SK-N-SH (cell line): ENCODE measurements around the gene FYN. TPM values are rescaled to one million over a fixed set of nuclear protein-coding genes. Genes with fewer than 3 reads are reported as not detected.

Experiments
- CTCF ChIA-PET: fragments of 300-600, 350-600 bp; formaldehyde crosslinking; extraction: SDS; loops from one replicate; lab custom pipeline; 2021; lab: Yijun Ruan, JAX
- POLR2A ChIA-PET: fragments of 350-600 bp; sonication (Branson Sonifier 250); formaldehyde crosslinking; extraction: SDS; loops from one replicate; lab custom pipeline; 2020; ENCODE audit warnings: antibody characterized with exemption, inconsistent platforms; lab: Yijun Ruan, JAX
- DNase-seq: peaks from one replicate; pipeline ENCODE4 v3.0.0; 2012
- H2AFZ ChIP-seq: fragments of 200-600 bp; sonication (generic); 2 replicates; pipeline ENCODE4 v1.8.1; 2016; ENCODE audit warnings: antibody characterized with exemption, mild to moderate bottlenecking, low read depth
- H3F3A ChIP-seq: fragments of 200-600 bp; sonication (generic); replicated peaks from 2 replicates; pipeline ENCODE3; 2016; ENCODE audit warnings: antibody characterized with exemption, mild to moderate bottlenecking; ENCODE audit not compliant: insufficient read depth
- H3K27ac ChIP-seq, 2 experiments: fragments of 200-500 bp in 1 of 2; fragments of 200-600 bp in 1 of 2; sonication (Bioruptor generic) in 1 of 2; sonication (generic), shearing (Covaris generic) in 1 of 2; 2 replicates each; pipeline versions ENCODE4 v1.5.1 to v1.6.1; 2014 to 2016; ENCODE audit warnings: low read depth in 2 of 2, inconsistent platforms in 1 of 2, low read length in 1 of 2, mild to moderate bottlenecking in 1 of 2, mixed read lengths in 1 of 2
- H3K27me3 ChIP-seq: fragments of 200-600 bp; sonication (generic), shearing (Covaris generic); 2 replicates; pipeline ENCODE4 v1.6.1; 2016; ENCODE audit warnings: mixed run types; ENCODE audit not compliant: insufficient read depth
- H3K36me3 ChIP-seq, 2 experiments: fragments of 200-500 bp in 1 of 2; fragments of 200-600 bp in 1 of 2; sonication (Bioruptor generic) in 1 of 2; sonication (generic) in 1 of 2; replicated peaks in 1 of 2; 2 replicates each; pipeline versions ENCODE3 to v1.5.1; 2014 to 2016; ENCODE audit warnings: low read length in 1 of 2, mild to moderate bottlenecking in 1 of 2; ENCODE audit not compliant: insufficient read depth in 2 of 2, control insufficient read depth in 1 of 2
- H3K4me1 ChIP-seq, 2 experiments: fragments of 200-500 bp in 1 of 2; fragments of 200-600 bp in 1 of 2; sonication (Bioruptor generic) in 1 of 2; sonication (generic), shearing (Covaris generic) in 1 of 2; 2 replicates each; pipeline versions ENCODE4 v1.5.1 to v1.6.1; 2014 to 2016; ENCODE audit warnings: low read depth in 1 of 2, low read length in 1 of 2, mixed run types in 1 of 2; ENCODE audit not compliant: insufficient read depth in 2 of 2, control insufficient read depth in 1 of 2
- H3K4me2 ChIP-seq: fragments of 200-600 bp; sonication (generic), shearing (Covaris generic); 2 replicates; pipeline ENCODE4 v1.6.1; 2017; ENCODE audit warnings: mixed run types
- H3K4me3 ChIP-seq, 2 experiments: fragments of 200-500 bp in 1 of 2; fragments of 200-600 bp in 1 of 2; sonication (Bioruptor generic) in 1 of 2; sonication (generic), shearing (Covaris generic) in 1 of 2; 2 replicates each; pipeline versions ENCODE4 v1.5.1 to v1.8.1; 2014 to 2016; ENCODE audit warnings: low read depth in 2 of 2, inconsistent platforms in 1 of 2, low read length in 1 of 2, mild to moderate bottlenecking in 1 of 2, mixed read lengths in 1 of 2, moderate library complexity in 1 of 2
- H3K79me2 ChIP-seq: fragments of 200-600 bp; sonication (generic); 2 replicates; pipeline ENCODE4 v1.8.1; 2017; ENCODE audit warnings: mild to moderate bottlenecking; ENCODE audit not compliant: insufficient read depth
- H3K9ac ChIP-seq: fragments of 200-600 bp; sonication (generic); 2 replicates; pipeline ENCODE4 v1.6.1; 2017; ENCODE audit warnings: mixed run types
- H3K9me2 ChIP-seq: fragments of 200-600 bp; sonication (generic); 2 replicates; pipeline ENCODE4 v1.6.1; 2017; ENCODE audit warnings: mixed run types
- H3K9me3 ChIP-seq: fragments of 200-600 bp; sonication (generic); 2 replicates; pipeline ENCODE4 v1.6.1; 2017; ENCODE audit warnings: mixed run types, mild to moderate bottlenecking, moderate library complexity
- H4K20me1 ChIP-seq: fragments of 200-600 bp; sonication (generic); 2 replicates; pipeline ENCODE4 v1.6.1; 2017; ENCODE audit warnings: mild to moderate bottlenecking, mixed run types; ENCODE audit not compliant: insufficient read depth
- CTCF ChIP-seq: fragments of 200-600 bp; sonication (generic); IDR thresholded peaks from 2 replicates; pipeline ENCODE4 v1.6.1; 2017; ENCODE audit warnings: antibody characterized with exemption, mild to moderate bottlenecking, moderate library complexity
- EP300 ChIP-seq, 2 experiments: IDR thresholded peaks; 2 replicates each; pipeline versions ENCODE4 v1.4.0 to v1.6.1; 2012; ENCODE audit warnings: borderline replicate concordance in 1 of 2, low read depth in 1 of 2, low read length in 1 of 2
- FOSL2 ChIP-seq: IDR thresholded peaks from 2 replicates; pipeline ENCODE4 v1.4.0; 2012; ENCODE audit warnings: low read depth, mild to moderate bottlenecking, moderate library complexity, borderline replicate concordance
- FOXJ3 ChIP-seq: sonication (generic); formaldehyde crosslinking; IDR thresholded peaks from 2 replicates; pipeline ENCODE4 v1.5.1; 2020; ENCODE audit warnings: mild to moderate bottlenecking, missing genetic modification reagents
- GABPA ChIP-seq: IDR thresholded peaks from 2 replicates; pipeline ENCODE4 v1.4.0; 2012; ENCODE audit warnings: low read depth, mild to moderate bottlenecking
- NFIC ChIP-seq: IDR thresholded peaks from 2 replicates; pipeline ENCODE4 v1.4.0; 2012; ENCODE audit warnings: borderline replicate concordance
- PBX3 ChIP-seq: IDR thresholded peaks from 2 replicates; pipeline ENCODE4; 2012
- WGBS: methylation state at CpG from one replicate; pipeline ENCODE4 v1.1.6; 2017; ENCODE audit warnings: low lambda C conversion rate; 5-methylcytosine and 5-hydroxymethylcytosine counted together
- polyA plus RNA-seq, 3 experiments: library from polyadenylated mRNA; depleted of rRNA; stranded (reverse); fragments of >200 nt; gene quantifications; 2 replicates each; pipeline ENCODE4 v1.2.3, GENCODE V29; 2012

Gene FYN
- polyA plus RNA-seq, 1 of the 3 experiments (the other 2 are of a cell fraction): 31.0 TPM

GRCh38 chr6:111765763-111766162 is 107.5 kb downstream of the FYN start:
- DNase-seq: no peak
- peaks cover 0 to 2% of the 10 kb centered on the region in 2 experiments for H3K36me3 ChIP-seq
- peaks cover 8% of the 10 kb centered on the region; the same call in 1 of the 2 replicates for H3K79me2 ChIP-seq
- H3K27ac ChIP-seq: peak overlapping the region; percentile 39 to 48; a peak in 3 of 4 replicates
- no peak overlapping the region for H3K4me2 ChIP-seq
- H3K9me3 ChIP-seq: no peaks in the 10 kb centered on the region
- no peak overlapping the region for H2AFZ ChIP-seq
- TF ChIP-seq GABPA: no peak
- TF ChIP-seq EP300 (IDR thresholded peaks at IDR 0.05; ENCODE audit: borderline replicate concordance in 1 of 2, low read depth in 1 of 2, low read length in 1 of 2): no peak
- no peak for TF ChIP-seq CTCF
- ChIA-PET CTCF (no interaction called here), POLR2A (no interaction called here)
- H3K9me2 ChIP-seq: no peaks in the 10 kb centered on the region
- 92% methylated on average over 1 of the region's 1 CpG for WGBS
- no peak overlapping the region for H3K4me3 ChIP-seq
- no peak overlapping the region for H3K9ac ChIP-seq
- no peaks in the 10 kb centered on the region for H4K20me1 ChIP-seq
- no peaks in the 10 kb centered on the region for H3F3A ChIP-seq
- H3K4me1 ChIP-seq: peaks cover 27 to 32% of the 10 kb centered on the region in 2 experiments; a peak in 3 of 4 replicates
- H3K27me3 ChIP-seq: no peaks in the 10 kb centered on the region

GRCh38 chr6:111764238-111765175 is 108.7 kb downstream of the FYN start:
- H4K20me1 ChIP-seq: no peaks in the 10 kb centered on the region
- no peak overlapping the region for H3K27ac ChIP-seq
- peaks cover 29 to 44% of the 10 kb centered on the region in 2 experiments; a peak in 3 of 4 replicates for H3K4me1 ChIP-seq
- H3K9me2 ChIP-seq: no peaks in the 10 kb centered on the region
- CTCF ChIA-PET: interaction anchor here (1.3 kb wide), 1 partner anchor 279 kb away, joined by 3 read pairs; no protein-coding TSS in a partner anchor
- POLR2A ChIA-PET: no interaction called here
- no peaks in the 10 kb centered on the region for H3K36me3 ChIP-seq
- WGBS: 91% methylated on average over 13 of the region's 13 CpGs
- no peak for TF ChIP-seq PBX3
- no peak overlapping the region for H3K4me3 ChIP-seq
- H3K27me3 ChIP-seq: no peaks in the 10 kb centered on the region
- peaks cover 7% of the 10 kb centered on the region for H3F3A ChIP-seq
- H3K9ac ChIP-seq: no peak overlapping the region
- peaks cover 8% of the 10 kb centered on the region; the same call in 1 of the 2 replicates for H3K79me2 ChIP-seq
- no peak overlapping the region for H3K4me2 ChIP-seq
- no peak for DNase-seq
- no peak overlapping the region for H2AFZ ChIP-seq
- no peaks in the 10 kb centered on the region for H3K9me3 ChIP-seq

- Histone ChIP-seq H3K4me2 (0 out of 2 replicates have a peak overlapping the region, but pooled peaks have one; percentile 35), H3K4me1 (peaks cover 35 to 55% of the 10 kb centered on the region in 2 experiments; a peak in 3 of 4 replicates), H3K9me3 (no peaks in the 10 kb centered on the region), H3K27me3 (no peaks in the 10 kb centered on the region), H4K20me1 (no peaks in the 10 kb centered on the region), H3K79me2 (peaks cover 11% of the 10 kb centered on the region; the same call in 1 of the 2 replicates), H3K9ac (no peak overlapping the region), H3F3A (peaks cover 7% of the 10 kb centered on the region), H3K36me3 (no peaks in the 10 kb centered on the region), H3K9me2 (no peaks in the 10 kb centered on the region), H2AFZ (no peak overlapping the region), H3K27ac (peak overlapping the region in 1 of 2 experiments; percentile 8; a peak in 2 of 4 replicates), H3K4me3 (no peak overlapping the region)
- CTCF ChIA-PET: interaction anchor here (1.0 to 2.5 kb wide), 4 partner anchors 13 to 280 kb away, joined by 3 to 10 read pairs (median 3); no protein-coding TSS in a partner anchor
- WGBS: 64% methylated on average over 2 of the region's 2 CpGs
- no peak for DNase-seq
- TF ChIP-seq FOXJ3 (CRISPR knock-in tag) (no peak), NFIC (peak; percentile 42; the same call in 1 of the 2 replicates), FOSL2 (no peak)
- POLR2A ChIA-PET: no interaction called here
Measured at GRCh38 chr6:111763381-111763780, 109.9 kb downstream of the FYN start.
